GM23338 (cell line): ENCODE data around the gene TRIM27.

Source experiments
- CREB1 ChIP-seq: fragments of 250-450 bp; sonication (Bioruptor Pico); IDR thresholded peaks from 2 replicates; pipeline ENCODE4 v1.5.0; 2020; ENCODE audit warnings: low read depth, mild to moderate bottlenecking, moderate library complexity
- CTCF ChIP-seq, 2 experiments: fragments of 200-600 bp in 1 of 2; sonication (generic) in 1 of 2; conservative IDR thresholded peaks; 2 replicates each; pipeline versions ENCODE4 v1.5.1 to v1.6.1; 2016 to 2017; ENCODE audit warnings: antibody characterized with exemption in 2 of 2, low read depth in 2 of 2, mild to moderate bottlenecking in 2 of 2, moderate library complexity in 1 of 2
- EZH2 ChIP-seq: fragments of 200-600 bp; sonication (generic); IDR thresholded peaks from one replicate; pipeline ENCODE4 v1.8.0; 2017; ENCODE audit warnings: antibody characterized with exemption, mild to moderate bottlenecking, low read depth; ENCODE audit not compliant: unreplicated experiment
- EZH2phosphoT487 ChIP-seq: fragments of 200-600 bp; sonication (generic); IDR thresholded peaks from one replicate; pipeline ENCODE4 v1.8.1; 2018; ENCODE audit warnings: antibody characterized with exemption; ENCODE audit not compliant: unreplicated experiment
- JUNB ChIP-seq: IDR thresholded peaks from one replicate; pipeline ENCODE4 v1.6.1; 2016; ENCODE audit warnings: antibody characterized with exemption; ENCODE audit not compliant: unreplicated experiment
- POLR2AphosphoS5 ChIP-seq: IDR thresholded peaks from 2 replicates; pipeline ENCODE4 v1.6.1; 2016; ENCODE audit warnings: antibody characterized with exemption, low read depth
- REST ChIP-seq: IDR thresholded peaks from one replicate; pipeline ENCODE4 v1.6.1; 2018; ENCODE audit warnings: antibody characterized with exemption; ENCODE audit not compliant: unreplicated experiment
- STAT1 ChIP-seq: IDR thresholded peaks from one replicate; pipeline ENCODE4 v1.6.1; 2016; ENCODE audit warnings: antibody characterized with exemption; ENCODE audit not compliant: unreplicated experiment
- ZNF331 ChIP-seq: fragments of 250-450 bp; sonication (Bioruptor Pico); IDR thresholded peaks from 2 replicates; pipeline ENCODE4 v1.5.0; 2020; ENCODE audit warnings: low read depth, mild to moderate bottlenecking, moderate library complexity

GRCh38 chr6:28947831-28948270 lies 24.1 kb upstream of the TRIM27 start:
- TF ChIP-seq POLR2AphosphoS5 (no peak), EZH2phosphoT487 (no peak), CREB1 (CRISPR knock-in tag) (no peak), CTCF (conservative IDR thresholded peaks at IDR 0.05; ENCODE audit: low read depth in 2 of 2) (no peak), REST (no peak), STAT1 (no peak), EZH2 (no peak), ZNF331 (CRISPR knock-in tag) (no peak), JUNB (no peak)
